GM21825 (cell line): ENCODE measurements around the gene FAN1.

Experiments used
- ATAC-seq: cut with Tn5 transposase; IDR thresholded peaks from one replicate; pipeline ENCODE4 v1.9.1; 2021; ENCODE audit warnings: mild to moderate bottlenecking, moderate library complexity; ENCODE audit not compliant: unreplicated experiment

FAN1 gene

GRCh38 chr15:30919877-30920550 is 16.3 kb downstream of the FAN1 start:
- no peak for ATAC-seq

GRCh38 chr15:30921106-30921505 is 17.4 kb downstream of the FAN1 start:
- ATAC-seq = no peak

- no peak for ATAC-seq
Observed at GRCh38 chr15:30921781-30922479, 18.2 kb downstream of the FAN1 start.

- no peak for ATAC-seq
Observed at GRCh38 chr15:30922480-30923311, 19.0 kb downstream of the FAN1 start.

GRCh38 chr15:30923429-30923828 is 19.7 kb downstream of the FAN1 start:
- no peak for ATAC-seq

GRCh38 chr15:30924353-30924752 is 20.6 kb downstream of the FAN1 start:
- no peak for ATAC-seq

GRCh38 chr15:30925686-30926085 is 22.0 kb downstream of the FAN1 start:
- ATAC-seq = no peak

GRCh38 chr15:30926161-30926560 is 22.4 kb downstream of the FAN1 start:
- ATAC-seq = no peak

- ATAC-seq = no peak
Observed at GRCh38 chr15:30927148-30927761, 23.5 kb downstream of the FAN1 start.

- no peak for ATAC-seq
Observed at GRCh38 chr15:30928076-30928475, 24.4 kb downstream of the FAN1 start.

GRCh38 chr15:30929064-30929669 is 25.5 kb downstream of the FAN1 start:
- no peak for ATAC-seq

- no peak for ATAC-seq
Observed at GRCh38 chr15:30929982-30930381, 26.3 kb downstream of the FAN1 start.

GRCh38 chr15:30930422-30930821 is 26.7 kb downstream of the FAN1 start:
- ATAC-seq = no peak

- ATAC-seq = no peak
Observed at GRCh38 chr15:30933293-30933692, 29.6 kb downstream of the FAN1 start.

- ATAC-seq = no peak
Observed at GRCh38 chr15:30939161-30939560, 35.4 kb downstream of the FAN1 start.

- ATAC-seq = no peak
Observed at GRCh38 chr15:30940359-30940758, 36.6 kb downstream of the FAN1 start.

- no peak for ATAC-seq
Observed at GRCh38 chr15:30941520-30941919, 37.8 kb downstream of the FAN1 start.

GRCh38 chr15:30943654-30944335 is 40.1 kb downstream of the FAN1 start:
- ATAC-seq = no peak

GRCh38 chr15:30953183-30953582 is 49.5 kb downstream of the FAN1 start:
- no peak for ATAC-seq

- ATAC-seq = no peak
Observed at GRCh38 chr15:30953731-30954378, 50.1 kb downstream of the FAN1 start.
